Uterus (tissue), 4 donors: ENCODE results near the gene SBK3. TPM values are rescaled to one million over a fixed set of nuclear protein-coding genes. Genes with fewer than 3 reads are reported as not detected.
A peak's percentile ranks its signal among the peaks of the same experiment; 100 is the strongest.

ENCODE experiments used
- DNase-seq, 2 donors: peaks; one replicate each; pipeline ENCODE4 v3.0.0-alpha.2; 2019 to 2020
- H3K27ac ChIP-seq, 2 donors: fragments of 200-600 bp; sonication (generic); 1 replicate in 1 of 2; 2 replicates in 1 of 2; pipeline ENCODE4 v1.5.1; 2016 to 2018
- H3K27me3 ChIP-seq, 2 donors: fragments of 200-600 bp; sonication (generic); one replicate each; pipeline ENCODE4 v1.5.1; 2018 to 2019; ENCODE audit warnings: control low read depth in 1 of 2
- H3K36me3 ChIP-seq, 2 donors: fragments of 200-600 bp; sonication (generic); one replicate each; pipeline ENCODE4 v1.5.1; 2019; ENCODE audit warnings: control low read depth in 1 of 2
- H3K4me1 ChIP-seq, 2 donors: fragments of 200-600 bp; sonication (generic); one replicate each; pipeline ENCODE4 v1.5.1; 2018 to 2019; ENCODE audit warnings: control low read depth in 1 of 2
- H3K4me3 ChIP-seq, 2 donors: fragments of 200-600 bp; sonication (generic); 1 replicate in 1 of 2; 2 replicates in 1 of 2; pipeline ENCODE4 v1.5.1; 2018 to 2019; ENCODE audit warnings: mild to moderate bottlenecking in 1 of 2
- H3K9me3 ChIP-seq, 2 donors: fragments of 200-600 bp; sonication (generic); one replicate each; pipeline ENCODE4 v1.5.1; 2019; ENCODE audit warnings: control low read depth in 1 of 2
- POLR2A ChIP-seq, 2 donors: fragments of 450-650 bp; IDR thresholded peaks; one replicate each; pipeline ENCODE4 v1.6.1; 2016; ENCODE audit warnings: antibody characterized with exemption in 2 of 2, mild to moderate bottlenecking in 1 of 2, moderate library complexity in 1 of 2
- intact Hi-C: fragments of 100-400 bp; cut with DNase I; formaldehyde crosslinking; loops from one replicate; pipeline ENCODE4 v1.15.1; 2023; ENCODE audit warnings: low total_unique reads
- total RNA-seq, 4 donors: library from RNA; depleted of rRNA in 3 of 4; stranded (reverse); fragments of >200 nt in 3 of 4; gene quantifications; one replicate each; pipeline versions ENCODE4 v1.1.0 to v1.2.4, GENCODE V29; 2014 to 2023
- TF ChIP-seq, protein P1 (sequence below), 4 experiments: fragments of 200-600 bp in 2 of 4; fragments of 450-650 bp in 2 of 4; sonication (generic) in 2 of 4; IDR thresholded peaks; one replicate each; pipeline ENCODE4 v1.5.1; 2016 to 2019; ENCODE audit warnings: antibody characterized with exemption in 4 of 4, mild to moderate bottlenecking in 2 of 4, moderate library complexity in 1 of 4
- donor health status: DM: yes; HTN: yes; CAD: no.

SBK3 gene
- total RNA-seq, 4 donors from 2014 or later: 0.34 to 0.35 TPM; not detected in 2

DNA sequence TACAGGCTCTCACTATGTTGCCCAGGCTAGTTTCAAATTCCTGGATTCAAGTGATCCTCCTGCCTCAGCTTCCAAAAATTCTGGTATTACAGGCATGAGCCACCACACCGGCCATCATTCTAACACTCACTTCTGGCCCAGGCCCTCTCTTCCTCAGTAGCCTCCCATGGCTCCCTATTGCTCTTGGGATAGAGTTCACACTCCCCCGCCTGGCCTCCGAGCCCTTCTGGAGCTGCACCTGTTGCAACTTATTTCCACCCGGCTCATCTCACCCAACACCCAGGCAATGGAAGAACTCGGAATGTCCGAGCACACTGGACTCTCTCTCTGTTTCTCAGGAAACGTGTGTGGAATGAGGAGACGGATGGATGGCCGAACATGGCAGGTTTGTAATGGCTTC is 9.0 kb upstream of the SBK3 start:
- Histone ChIP-seq H3K9me3 (no peaks in the 10 kb centered on the region), H3K27ac (no peak overlapping the region), H3K36me3 (no peaks in the 10 kb centered on the region), H3K27me3 (no peaks in the 10 kb centered on the region), H3K4me1 (peaks cover 0 to 5% of the 10 kb centered on the region in 2 donors), H3K4me3 (no peak overlapping the region)
- no peak for DNase-seq
- TF ChIP-seq POLR2A (IDR thresholded peaks at IDR 0.05): no peak
- TF ChIP-seq, protein P1, sequence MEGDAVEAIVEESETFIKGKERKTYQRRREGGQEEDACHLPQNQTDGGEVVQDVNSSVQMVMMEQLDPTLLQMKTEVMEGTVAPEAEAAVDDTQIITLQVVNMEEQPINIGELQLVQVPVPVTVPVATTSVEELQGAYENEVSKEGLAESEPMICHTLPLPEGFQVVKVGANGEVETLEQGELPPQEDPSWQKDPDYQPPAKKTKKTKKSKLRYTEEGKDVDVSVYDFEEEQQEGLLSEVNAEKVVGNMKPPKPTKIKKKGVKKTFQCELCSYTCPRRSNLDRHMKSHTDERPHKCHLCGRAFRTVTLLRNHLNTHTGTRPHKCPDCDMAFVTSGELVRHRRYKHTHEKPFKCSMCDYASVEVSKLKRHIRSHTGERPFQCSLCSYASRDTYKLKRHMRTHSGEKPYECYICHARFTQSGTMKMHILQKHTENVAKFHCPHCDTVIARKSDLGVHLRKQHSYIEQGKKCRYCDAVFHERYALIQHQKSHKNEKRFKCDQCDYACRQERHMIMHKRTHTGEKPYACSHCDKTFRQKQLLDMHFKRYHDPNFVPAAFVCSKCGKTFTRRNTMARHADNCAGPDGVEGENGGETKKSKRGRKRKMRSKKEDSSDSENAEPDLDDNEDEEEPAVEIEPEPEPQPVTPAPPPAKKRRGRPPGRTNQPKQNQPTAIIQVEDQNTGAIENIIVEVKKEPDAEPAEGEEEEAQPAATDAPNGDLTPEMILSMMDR (IDR thresholded peaks at IDR 0.05): no peak
- intact Hi-C loops: no loop called here

DNA sequence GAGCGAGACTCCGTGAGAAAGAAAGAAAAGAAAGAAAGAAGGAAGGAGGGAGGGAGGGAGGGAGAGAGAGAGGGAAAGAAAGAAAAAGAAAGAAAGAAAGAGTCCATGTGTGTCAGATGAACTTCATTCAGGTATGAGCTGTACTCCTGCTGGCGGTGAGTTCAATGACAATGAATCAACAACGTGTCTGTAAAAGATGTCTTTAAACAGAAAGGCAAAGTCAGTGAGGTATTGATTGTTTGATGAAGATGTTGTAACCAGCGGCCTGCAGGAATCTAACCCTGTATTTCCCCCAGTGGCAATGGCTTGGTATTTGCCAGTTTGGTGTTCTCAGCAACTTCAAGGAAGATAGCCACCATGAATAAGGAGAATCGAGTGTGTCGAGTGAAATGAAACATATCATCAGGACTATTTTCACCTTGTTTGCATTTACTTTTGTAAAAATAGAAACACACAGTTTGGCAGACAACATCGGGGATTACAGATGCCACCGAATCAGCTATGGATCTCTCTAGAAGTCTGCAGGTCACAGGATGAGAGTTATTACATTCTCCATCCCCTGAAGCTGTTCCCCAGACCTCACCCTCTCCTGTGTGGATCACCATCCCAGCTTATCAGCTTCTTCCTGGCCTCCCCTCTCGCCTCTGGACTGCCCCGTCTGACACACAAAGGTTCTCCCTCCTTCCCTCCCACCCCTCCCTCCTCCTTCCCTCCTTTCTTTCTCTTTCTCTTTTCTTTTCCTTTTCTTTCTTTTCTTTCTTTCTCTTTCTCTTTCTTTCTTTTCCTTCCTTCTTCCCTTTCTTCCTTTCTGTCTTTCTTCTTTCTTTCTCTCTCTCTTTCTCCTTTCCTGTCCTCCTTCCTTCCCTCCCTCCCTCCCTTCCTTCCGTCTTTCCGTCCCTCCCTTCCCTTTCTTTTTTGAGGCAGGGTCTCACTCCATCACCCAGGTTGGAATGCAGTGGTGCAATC is 8.2 kb upstream of the SBK3 start:
- Histone ChIP-seq H3K36me3 (no peaks in the 10 kb centered on the region), H3K9me3 (no peaks in the 10 kb centered on the region), H3K27me3 (no peaks in the 10 kb centered on the region), H3K4me1 (peaks cover 0 to 5% of the 10 kb centered on the region in 2 donors), H3K27ac (no peak overlapping the region), H3K4me3 (no peak overlapping the region)
- intact Hi-C loops: no loop called here
- TF ChIP-seq POLR2A (IDR thresholded peaks at IDR 0.05): no peak
- TF ChIP-seq, protein P1 (IDR thresholded peaks at IDR 0.05): no peak
- no peak for DNase-seq

DNA sequence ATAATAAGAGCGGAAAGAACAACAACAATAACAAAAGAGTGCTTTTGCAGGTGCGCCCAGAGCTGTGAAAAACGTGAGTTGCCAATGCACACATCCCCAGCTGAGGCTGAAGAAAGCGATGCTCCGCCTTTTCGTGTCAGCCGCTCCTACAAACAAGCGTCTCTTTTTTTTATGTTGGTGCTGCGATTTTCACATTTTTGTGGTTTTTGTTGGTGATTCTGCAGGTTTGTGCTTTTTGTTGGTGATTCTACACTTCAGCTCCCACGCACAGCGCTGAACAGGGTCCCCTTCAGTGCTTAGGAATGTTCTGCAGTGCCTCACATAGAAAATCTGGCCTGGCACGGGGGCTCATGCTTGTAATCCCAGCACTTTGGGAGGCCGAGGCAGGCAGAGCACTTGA is 7.3 kb upstream of the SBK3 start:
- Histone ChIP-seq H3K36me3 (no peaks in the 10 kb centered on the region), H3K27me3 (no peaks in the 10 kb centered on the region), H3K27ac (no peak overlapping the region), H3K4me1 (peaks cover 0 to 5% of the 10 kb centered on the region in 2 donors), H3K9me3 (no peaks in the 10 kb centered on the region), H3K4me3 (no peak overlapping the region)
- intact Hi-C loops: no loop called here
- DNase-seq: no peak
- TF ChIP-seq POLR2A (IDR thresholded peaks at IDR 0.05): no peak
- TF ChIP-seq, protein P1 (IDR thresholded peaks at IDR 0.05): no peak

DNA sequence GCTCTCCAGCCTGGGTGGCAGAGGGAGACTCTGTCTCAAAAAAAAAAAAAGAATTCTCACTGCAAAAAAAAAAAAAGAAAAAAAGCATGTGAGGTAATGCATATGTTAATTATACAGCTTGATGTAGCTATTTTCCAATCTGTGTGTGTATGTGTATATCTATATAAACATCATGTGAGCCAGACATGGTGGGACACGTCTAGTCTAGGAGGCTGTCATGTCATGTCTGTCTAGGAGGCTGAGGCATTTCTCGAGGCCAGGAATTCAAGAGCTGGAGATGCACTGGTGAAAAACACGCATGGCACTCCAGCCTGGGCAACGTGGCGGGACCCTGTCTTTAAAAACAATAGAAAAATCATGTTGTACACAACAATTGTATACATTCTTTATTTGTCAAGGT is 6.9 kb upstream of the SBK3 start:
- intact Hi-C loops: no loop called here
- no peak for DNase-seq
- Histone ChIP-seq H3K9me3 (no peaks in the 10 kb centered on the region), H3K4me3 (no peak overlapping the region), H3K36me3 (no peaks in the 10 kb centered on the region), H3K27ac (no peak overlapping the region), H3K27me3 (no peaks in the 10 kb centered on the region), H3K4me1 (peaks cover 0 to 5% of the 10 kb centered on the region in 2 donors)
- no peak for TF ChIP-seq POLR2A (IDR thresholded peaks at IDR 0.05)

DNA sequence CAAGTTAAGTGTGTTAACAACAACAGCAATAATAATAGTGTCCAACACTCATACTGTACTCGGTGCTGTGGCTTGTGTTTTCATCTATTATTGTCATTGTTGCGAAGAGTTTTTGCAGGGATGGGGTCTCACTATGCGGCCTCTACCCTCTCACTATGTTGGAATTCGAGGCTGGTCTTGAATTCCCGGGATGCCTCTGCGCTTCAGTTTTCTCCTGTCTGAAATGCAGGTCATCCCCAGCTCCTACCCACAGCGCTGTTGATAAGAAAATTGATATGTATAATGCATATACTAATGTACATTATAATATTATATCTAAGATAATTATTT is 4.9 kb upstream of the SBK3 start:
- no peak for DNase-seq
- TF ChIP-seq, protein P1 (IDR thresholded peaks at IDR 0.05): no peak
- TF ChIP-seq POLR2A (IDR thresholded peaks at IDR 0.05): no peak
- Histone ChIP-seq H3K4me3 (no peak overlapping the region), H3K27me3 (no peaks in the 10 kb centered on the region), H3K9me3 (no peaks in the 10 kb centered on the region), H3K4me1 (peaks cover 0 to 5% of the 10 kb centered on the region in 2 donors), H3K27ac (peak overlapping the region in 1 of 2 donors; percentile 43), H3K36me3 (no peaks in the 10 kb centered on the region)
- intact Hi-C loops: no loop called here
